ENCODE measurements around the gene RNU5B-1.

The RNU5B-1 gene

DNA sequence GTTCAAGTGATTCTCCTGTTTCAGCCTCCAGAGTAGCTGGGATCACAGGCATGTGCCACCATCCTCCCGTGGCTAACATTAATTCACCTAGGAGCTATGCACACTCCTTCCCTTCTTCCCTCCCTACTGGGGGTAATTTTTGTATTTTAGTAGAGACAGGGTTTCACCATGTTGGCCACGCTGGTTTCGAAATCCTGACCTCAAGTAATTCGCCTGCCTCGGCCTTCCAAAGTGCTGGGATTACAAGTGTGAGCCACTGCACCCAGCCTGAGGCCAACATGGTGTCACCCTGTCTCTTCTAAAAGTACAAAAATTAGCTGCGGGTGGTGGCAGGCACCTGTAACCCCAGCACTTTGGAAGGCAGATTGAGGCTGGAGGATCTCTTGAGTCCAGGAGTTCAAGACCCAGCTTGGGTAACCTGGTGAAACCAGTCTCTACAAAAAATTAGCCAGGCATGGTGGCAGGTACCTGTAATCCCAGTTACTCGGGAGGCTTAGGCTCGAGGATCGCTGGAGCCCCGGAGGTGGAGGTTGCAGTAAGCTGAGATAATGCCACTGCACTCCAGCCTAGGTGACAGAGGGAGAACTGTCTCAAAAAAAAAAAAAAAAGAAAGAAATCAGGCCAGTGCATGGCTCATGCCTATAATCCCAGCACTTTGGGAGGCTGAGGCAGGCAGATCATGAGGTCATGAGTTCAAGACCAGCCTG is 6.1 kb downstream of the RNU5B-1 start:
- Histone ChIP-seq H3K9ac (ENCODE audit: low read depth, low read length) (no peak overlapping the region), H3K36me3 (ENCODE audit: insufficient read depth, low read length) (no peaks in the 10 kb centered on the region), H3K4me3 (ENCODE audit: low read length) (no peak overlapping the region), H3K4me1 (ENCODE audit: insufficient read depth, low read length) (no peaks in the 10 kb centered on the region), H3K27me3 (ENCODE audit: insufficient read depth, low read length) (no peaks in the 10 kb centered on the region), H3K9me3 (ENCODE audit: insufficient read depth, low read depth, low read length) (no peaks in the 10 kb centered on the region), H3K27ac (ENCODE audit: low read depth, low read length) (no peak overlapping the region)
- WGBS, result 91% methylated on average over 10 of the region's 10 CpGs

DNA sequence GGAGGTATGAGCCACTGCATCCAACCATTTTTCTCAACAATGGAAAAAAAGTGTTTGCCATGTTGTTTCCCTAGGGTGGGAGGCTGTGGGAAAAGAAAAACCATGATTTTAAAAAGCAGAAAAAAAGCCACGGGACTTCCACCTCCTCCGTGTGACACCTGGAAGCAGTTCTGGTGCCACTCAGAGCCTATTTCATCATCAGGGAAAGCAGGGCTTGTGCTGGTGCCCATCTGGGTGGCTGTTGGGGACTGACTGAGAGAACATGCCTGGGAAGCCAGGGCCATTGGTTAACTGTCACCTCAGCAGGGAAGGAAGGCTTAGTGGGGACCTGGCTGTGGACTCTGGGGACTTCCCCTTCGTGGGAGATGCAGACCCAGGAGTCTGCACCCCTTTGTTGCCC is 7.3 kb downstream of the RNU5B-1 start:
- Histone ChIP-seq H3K27ac (ENCODE audit: low read depth, low read length) (no peak overlapping the region), H3K9me3 (ENCODE audit: insufficient read depth, low read depth, low read length) (no peaks in the 10 kb centered on the region), H3K4me3 (ENCODE audit: low read length) (no peak overlapping the region), H3K9ac (ENCODE audit: low read depth, low read length) (no peak overlapping the region), H3K36me3 (ENCODE audit: insufficient read depth, low read length) (no peaks in the 10 kb centered on the region), H3K4me1 (ENCODE audit: insufficient read depth, low read length) (no peaks in the 10 kb centered on the region), H3K27me3 (ENCODE audit: insufficient read depth, low read length) (no peaks in the 10 kb centered on the region)
- WGBS, result 78% methylated on average over 3 of the region's 3 CpGs

DNA sequence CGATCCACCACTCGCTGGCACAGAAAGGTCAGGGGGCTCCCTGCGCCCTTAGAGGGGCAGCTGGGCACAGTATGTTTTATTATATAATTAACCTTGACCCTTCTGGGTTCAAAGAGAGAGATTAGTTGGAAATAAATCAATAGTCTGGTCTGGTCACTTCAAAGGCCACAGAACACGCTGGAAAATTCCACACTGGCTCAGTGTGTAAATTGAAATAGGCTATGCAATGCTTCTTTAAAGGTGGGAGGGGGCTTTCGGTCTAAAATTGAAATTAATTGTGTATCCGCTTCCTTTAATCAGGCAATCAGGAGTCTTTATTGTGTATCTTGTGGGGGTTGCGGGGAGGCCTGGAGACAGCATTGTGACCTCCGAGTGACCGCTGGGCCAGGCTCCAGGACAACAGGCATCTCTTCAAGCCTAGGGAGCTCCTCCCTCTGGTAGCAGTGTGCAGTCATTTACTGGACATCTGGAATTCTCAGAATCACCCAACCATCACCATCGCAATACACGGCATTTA is 8.0 kb downstream of the RNU5B-1 start:
- Histone ChIP-seq H3K27ac (ENCODE audit: low read depth, low read length) (no peak overlapping the region), H3K36me3 (ENCODE audit: insufficient read depth, low read length) (no peaks in the 10 kb centered on the region), H3K9me3 (ENCODE audit: insufficient read depth, low read depth, low read length) (no peaks in the 10 kb centered on the region), H3K4me3 (ENCODE audit: low read length) (no peak overlapping the region), H3K9ac (ENCODE audit: low read depth, low read length) (no peak overlapping the region), H3K27me3 (ENCODE audit: insufficient read depth, low read length) (no peaks in the 10 kb centered on the region), H3K4me1 (ENCODE audit: insufficient read depth, low read length) (no peaks in the 10 kb centered on the region)
- WGBS, result 91% methylated on average over 11 of the region's 11 CpGs

DNA sequence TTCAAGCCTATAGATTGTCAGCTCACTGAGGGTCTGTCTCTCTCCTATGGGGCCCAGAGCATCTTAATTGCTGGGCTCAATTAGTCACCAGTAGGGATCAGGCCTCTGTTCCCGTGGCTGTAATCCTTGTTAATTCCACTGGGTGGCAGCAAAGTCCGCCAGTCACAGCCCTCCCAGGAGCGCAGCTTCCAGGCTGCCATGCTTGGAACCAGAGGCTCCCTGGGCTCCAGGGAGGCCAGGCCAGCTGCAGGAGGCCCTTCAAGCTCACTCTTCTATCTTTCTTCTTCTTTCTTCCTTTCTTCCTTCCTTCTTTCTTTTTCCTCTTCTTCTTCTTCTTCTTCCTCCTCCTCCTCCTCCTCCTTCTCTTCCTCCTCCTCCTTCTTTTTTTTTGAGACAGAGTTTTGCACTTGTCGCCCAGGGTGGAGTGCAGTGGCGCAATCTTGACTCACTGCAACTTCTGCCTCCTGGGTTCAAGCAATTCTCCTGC is 14.4 kb downstream of the RNU5B-1 start:
- Histone ChIP-seq H3K9me3 (ENCODE audit: insufficient read depth, low read depth, low read length) (no peaks in the 10 kb centered on the region), H3K4me1 (ENCODE audit: insufficient read depth, low read length) (no peaks in the 10 kb centered on the region), H3K27me3 (ENCODE audit: insufficient read depth, low read length) (no peaks in the 10 kb centered on the region), H3K4me3 (ENCODE audit: low read length) (no peak overlapping the region), H3K36me3 (ENCODE audit: insufficient read depth, low read length) (no peaks in the 10 kb centered on the region), H3K9ac (ENCODE audit: low read depth, low read length) (no peak overlapping the region), H3K27ac (ENCODE audit: low read depth, low read length) (no peak overlapping the region)
- 40% methylated on average over 5 of the region's 5 CpGs for WGBS

GRCh38 chr15:65323071-65323511 is 18.6 kb downstream of the RNU5B-1 start:
- H3K27ac ChIP-seq (ENCODE audit: low read depth, low read length), result no peak overlapping the region
- H3K9me3 ChIP-seq (ENCODE audit: insufficient read depth, low read depth, low read length), result no peaks in the 10 kb centered on the region
- H3K4me3 ChIP-seq (ENCODE audit: low read length), result no peak overlapping the region
- WGBS, result 80% methylated on average over 9 of the region's 9 CpGs
- H3K9ac ChIP-seq (ENCODE audit: low read depth, low read length), result no peak overlapping the region
- H3K4me1 ChIP-seq (ENCODE audit: insufficient read depth, low read length), result no peaks in the 10 kb centered on the region
- no peaks in the 10 kb centered on the region for H3K27me3 ChIP-seq (ENCODE audit: insufficient read depth, low read length)
- no peaks in the 10 kb centered on the region for H3K36me3 ChIP-seq (ENCODE audit: insufficient read depth, low read length)

GRCh38 chr15:65326117-65326526 is 21.6 kb downstream of the RNU5B-1 start:
- WGBS, result 46% methylated on average over 12 of the region's 12 CpGs
- no peaks in the 10 kb centered on the region for H3K9me3 ChIP-seq (ENCODE audit: insufficient read depth, low read depth, low read length)
- no peaks in the 10 kb centered on the region for H3K4me1 ChIP-seq (ENCODE audit: insufficient read depth, low read length)
- no peak overlapping the region for H3K4me3 ChIP-seq (ENCODE audit: low read length)
- no peak overlapping the region for H3K27ac ChIP-seq (ENCODE audit: low read depth, low read length)
- no peaks in the 10 kb centered on the region for H3K27me3 ChIP-seq (ENCODE audit: insufficient read depth, low read length)
- no peak overlapping the region for H3K9ac ChIP-seq (ENCODE audit: low read depth, low read length)
- H3K36me3 ChIP-seq (ENCODE audit: insufficient read depth, low read length), result peaks cover 25% of the 10 kb centered on the region

GRCh38 chr15:65326818-65327217 is 22.3 kb downstream of the RNU5B-1 start:
- no peak overlapping the region for H3K9ac ChIP-seq (ENCODE audit: low read depth, low read length)
- no peak overlapping the region for H3K4me3 ChIP-seq (ENCODE audit: low read length)
- H3K27ac ChIP-seq (ENCODE audit: low read depth, low read length), result no peak overlapping the region
- H3K9me3 ChIP-seq (ENCODE audit: insufficient read depth, low read depth, low read length), result no peaks in the 10 kb centered on the region
- peaks cover 32% of the 10 kb centered on the region for H3K36me3 ChIP-seq (ENCODE audit: insufficient read depth, low read length)
- no peaks in the 10 kb centered on the region for H3K27me3 ChIP-seq (ENCODE audit: insufficient read depth, low read length)
- H3K4me1 ChIP-seq (ENCODE audit: insufficient read depth, low read length), result no peaks in the 10 kb centered on the region
- WGBS, result 90% methylated on average over 2 of the region's 2 CpGs

DNA sequence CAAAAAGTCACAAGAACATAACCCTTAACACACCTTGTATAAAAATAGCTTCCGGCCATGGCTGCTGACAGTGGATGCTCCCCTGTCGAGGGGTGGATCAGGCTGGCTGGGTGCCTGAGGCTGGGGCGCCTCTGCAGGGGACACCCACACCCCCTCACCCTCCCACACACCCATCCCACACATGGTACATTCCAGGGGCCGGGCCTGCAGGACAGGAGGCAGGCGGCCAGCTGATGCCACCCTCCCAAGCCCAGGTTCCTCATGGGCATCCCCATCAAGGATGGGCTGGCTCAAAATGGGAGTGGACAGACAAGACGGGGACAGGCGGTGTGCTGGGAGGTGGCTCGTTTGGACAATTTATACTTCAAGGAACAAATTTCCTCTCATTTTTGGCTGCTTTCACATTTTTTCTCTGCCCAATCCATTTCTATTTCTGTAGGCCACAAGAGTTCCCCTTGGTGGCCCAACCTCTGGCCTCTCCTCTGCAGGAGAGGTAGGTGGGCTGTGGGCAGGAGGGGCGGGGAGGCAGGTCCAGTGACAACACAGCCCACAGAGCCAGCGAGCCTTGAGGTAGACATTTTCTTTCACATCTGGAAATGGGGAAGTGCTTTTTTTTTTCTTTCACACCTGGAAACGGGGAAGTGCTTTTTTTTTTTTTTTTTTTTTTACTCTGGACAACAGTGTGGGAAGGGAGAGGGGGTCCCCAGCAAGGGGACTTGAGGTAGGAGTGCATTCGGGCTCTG is 23.3 kb downstream of the RNU5B-1 start:
- Histone ChIP-seq H3K4me1 (ENCODE audit: insufficient read depth, low read length) (no peaks in the 10 kb centered on the region), H3K27ac (ENCODE audit: low read depth, low read length) (no peak overlapping the region), H3K36me3 (ENCODE audit: insufficient read depth, low read length) (peaks cover 34% of the 10 kb centered on the region), H3K27me3 (ENCODE audit: insufficient read depth, low read length) (no peaks in the 10 kb centered on the region), H3K9ac (ENCODE audit: low read depth, low read length) (no peak overlapping the region), H3K4me3 (ENCODE audit: low read length) (no peak overlapping the region), H3K9me3 (ENCODE audit: insufficient read depth, low read depth, low read length) (no peaks in the 10 kb centered on the region)
- 95% methylated on average over 12 of the region's 12 CpGs for WGBS

GRCh38 chr15:65328506-65329287 is 24.2 kb downstream of the RNU5B-1 start:
- Histone ChIP-seq H3K36me3 (ENCODE audit: insufficient read depth, low read length) (peaks cover 36% of the 10 kb centered on the region), H3K9me3 (ENCODE audit: insufficient read depth, low read depth, low read length) (no peaks in the 10 kb centered on the region), H3K27me3 (ENCODE audit: insufficient read depth, low read length) (no peaks in the 10 kb centered on the region), H3K4me1 (ENCODE audit: insufficient read depth, low read length) (peaks cover 6% of the 10 kb centered on the region), H3K9ac (ENCODE audit: low read depth, low read length) (no peak overlapping the region), H3K27ac (ENCODE audit: low read depth, low read length) (no peak overlapping the region), H3K4me3 (ENCODE audit: low read length) (no peak overlapping the region)
- 96% methylated on average over 21 of the region's 21 CpGs for WGBS

DNA sequence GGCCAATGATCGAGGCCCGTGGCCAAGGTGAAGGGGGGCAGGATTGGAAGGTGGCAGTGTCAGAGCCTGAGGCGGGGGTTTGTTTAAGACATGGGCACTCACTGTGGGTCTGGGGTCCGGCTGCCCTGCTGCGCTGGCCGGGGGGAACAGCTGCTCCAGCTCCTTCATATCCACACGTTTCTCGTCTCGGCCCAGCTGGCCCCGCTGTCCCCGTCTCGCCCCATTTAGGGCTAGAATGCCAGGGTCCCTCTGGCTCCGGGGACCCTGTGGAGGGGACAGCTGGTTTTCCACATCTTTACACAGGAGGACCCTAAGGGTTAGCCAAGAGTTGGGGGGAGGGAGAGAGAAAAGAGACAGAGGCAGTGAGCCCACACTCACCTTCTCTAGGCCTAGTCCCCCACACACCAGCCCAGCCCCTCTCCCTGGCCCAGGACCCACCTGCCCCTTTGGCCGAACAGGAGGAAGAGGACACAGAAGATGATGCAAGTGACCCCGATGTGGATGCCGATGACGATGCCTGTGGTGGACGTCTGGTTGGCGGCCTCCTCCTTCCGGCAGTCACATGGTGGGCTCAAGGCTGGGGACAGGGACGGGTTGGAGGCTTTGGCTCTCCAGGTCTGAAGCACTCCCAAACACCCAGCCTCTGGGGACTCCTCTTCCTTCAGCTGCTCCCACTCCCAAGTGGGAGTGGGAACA is 25.0 kb downstream of the RNU5B-1 start:
- peaks cover 13% of the 10 kb centered on the region for H3K4me1 ChIP-seq (ENCODE audit: insufficient read depth, low read length)
- H3K9ac ChIP-seq (ENCODE audit: low read depth, low read length), result no peak overlapping the region
- whole genome bisulfite sequencing, result 96% methylated on average over 21 of the region's 21 CpGs
- H3K4me3 ChIP-seq (ENCODE audit: low read length), result no peak overlapping the region
- H3K27ac ChIP-seq (ENCODE audit: low read depth, low read length), result no peak overlapping the region
- H3K9me3 ChIP-seq (ENCODE audit: insufficient read depth, low read depth, low read length), result no peaks in the 10 kb centered on the region
- peaks cover 36% of the 10 kb centered on the region for H3K36me3 ChIP-seq (ENCODE audit: insufficient read depth, low read length)
- H3K27me3 ChIP-seq (ENCODE audit: insufficient read depth, low read length), result no peaks in the 10 kb centered on the region
